Measurements from ENCODE around the gene MAP4K5. TPM values are rescaled to one million over a fixed set of nuclear protein-coding genes. Genes with fewer than 3 reads are reported as not detected.

The MAP4K5 gene
- total RNA-seq, 4 donors from 2014 or later: 73.6 to 143 (median 124) TPM

GRCh38 chr14:50423529-50423928, 108.8 kb downstream of the MAP4K5 start:
- no peaks in the 10 kb centered on the region for H3K27me3 ChIP-seq
- 90 to 96% methylated on average over 2 of the region's 3 CpGs for WGBS, 2 donors
- intact Hi-C loops (cut with DNase I): no loop called here
- no peaks in the 10 kb centered on the region for H3K9me3 ChIP-seq
- TF ChIP-seq POLR2A (IDR thresholded peaks at IDR 0.05) (no peak), CTCF (IDR thresholded peaks at IDR 0.05) (no peak)
- no peak overlapping the region for H3K27ac ChIP-seq
- no peaks in the 10 kb centered on the region for H3K4me1 ChIP-seq
- H3K4me3 ChIP-seq: no peak overlapping the region
- peaks cover 0 to 98% (median 5%) of the 10 kb centered on the region in 3 donors for H3K36me3 ChIP-seq
- DNase-seq: no peak

GRCh38 chr14:50421499-50421898, 110.9 kb downstream of the MAP4K5 start:
- Histone ChIP-seq H3K36me3 (peaks cover 3 to 98% (median 9%) of the 10 kb centered on the region in 3 donors), H3K27me3 (no peaks in the 10 kb centered on the region), H3K4me1 (no peaks in the 10 kb centered on the region), H3K9me3 (no peaks in the 10 kb centered on the region), H3K27ac (no peak overlapping the region), H3K4me3 (no peak overlapping the region)
- TF ChIP-seq CTCF (IDR thresholded peaks at IDR 0.05): no peak
- TF ChIP-seq POLR2A (IDR thresholded peaks at IDR 0.05): no peak
- no peak for DNase-seq
- 91% methylated on average over 7 of the region's 7 CpGs for WGBS, 2 donors
- intact Hi-C loops (cut with DNase I): no loop called here

GRCh38 chr14:50417853-50418252, 114.5 kb downstream of the MAP4K5 start:
- intact Hi-C loops (cut with DNase I): no loop called here
- peaks cover 4 to 71% (median 7%) of the 10 kb centered on the region in 3 donors for H3K36me3 ChIP-seq
- TF ChIP-seq POLR2A (IDR thresholded peaks at IDR 0.05) (no peak), CTCF (IDR thresholded peaks at IDR 0.05) (no peak)

GRCh38 chr14:50410921-50411320, 121.4 kb downstream of the MAP4K5 start:
- Histone ChIP-seq H3K4me3 (no peak overlapping the region), H3K4me1 (no peaks in the 10 kb centered on the region), H3K27me3 (no peaks in the 10 kb centered on the region), H3K27ac (peak overlapping the region in 1 of 4 donors; percentile 13), H3K9me3 (no peaks in the 10 kb centered on the region), H3K36me3 (peaks cover 0 to 3% (median 0%) of the 10 kb centered on the region in 3 donors)
- intact Hi-C loops (cut with DNase I): no loop called here
- TF ChIP-seq CTCF (IDR thresholded peaks at IDR 0.05) (no peak), POLR2A (IDR thresholded peaks at IDR 0.05) (no peak)
- WGBS, 2 donors: 79 to 92% methylated on average over 1 of the region's 1 CpG
- DNase-seq: no peak

More at GRCh38 chr14:50417853-50418252, 114.5 kb downstream of the MAP4K5 start:
- Histone ChIP-seq H3K27me3 (no peaks in the 10 kb centered on the region), H3K27ac (no peak overlapping the region), H3K4me1 (no peaks in the 10 kb centered on the region), H3K4me3 (no peak overlapping the region), H3K9me3 (no peaks in the 10 kb centered on the region)
- 100% methylated on average over 2 of the region's 2 CpGs for WGBS, 2 donors
- no peak for DNase-seq

- Histone ChIP-seq H3K36me3 (no peaks in the 10 kb centered on the region), H3K27me3 (no peaks in the 10 kb centered on the region), H3K4me1 (no peaks in the 10 kb centered on the region), H3K9me3 (no peaks in the 10 kb centered on the region), H3K4me3 (no peak overlapping the region), H3K27ac (peak overlapping the region in 1 of 4 donors; percentile 13)
- intact Hi-C loops (cut with DNase I): no loop called here
- DNase-seq: no peak
- WGBS, 2 donors: 72 to 88% methylated on average over 2 to 3 of the region's 3 CpGs
- no peak for TF ChIP-seq CTCF (IDR thresholded peaks at IDR 0.05)
- TF ChIP-seq POLR2A (IDR thresholded peaks at IDR 0.05): no peak
Measured at GRCh38 chr14:50410071-50410470, 122.3 kb downstream of the MAP4K5 start.

Data from esophagus squamous epithelium (tissue), 5 donors.